ENCODE data around the gene GPR142. TPM values are rescaled to one million over a fixed set of nuclear protein-coding genes. Genes with fewer than 3 reads are reported as not detected.

The GPR142 gene
- total and polyA plus RNA-seq, 10 of the 15 experiments (the other 5 are each of a cell fraction or from before 2014, with no cell fraction given) = not detected

DNA sequence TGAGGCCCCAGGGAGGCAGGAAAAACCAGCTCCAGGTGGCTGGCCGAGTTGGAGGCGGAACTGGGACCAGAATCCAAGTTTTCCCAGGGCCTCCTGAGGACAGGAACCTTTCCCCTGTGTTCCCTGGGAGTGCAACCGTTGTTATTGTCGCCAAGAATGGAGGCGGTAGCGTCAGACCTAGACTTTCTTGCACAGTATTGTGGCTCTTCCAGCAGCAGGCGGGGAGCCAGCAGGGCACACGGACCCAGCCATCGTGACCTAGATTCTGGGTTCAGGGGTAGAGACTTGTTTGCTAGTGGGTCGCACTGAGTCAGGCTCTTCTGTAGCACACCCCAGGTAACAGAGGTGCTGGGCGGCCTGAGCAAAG is 41.9 kb upstream of the GPR142 start:
- DNase-seq (ENCODE audit: low read depth, low spot score) (no peak), ATAC-seq (no peak), FAIRE-seq (no peak)
- Histone ChIP-seq H3K4me3 (no peak overlapping the region), H3K79me2 (ENCODE audit: control insufficient read depth, insufficient read depth, low read length) (no peaks in the 10 kb centered on the region), H3K27me3 (replicated peaks in 1 of 2; ENCODE audit: control insufficient read depth in 2 of 2, insufficient read depth in 2 of 2, low read length in 1 of 2) (peaks cover 4 to 8% of the 10 kb centered on the region in 2 experiments; a peak in 3 of 4 replicates), H4K20me1 (ENCODE audit: control insufficient read depth, insufficient read depth) (no peaks in the 10 kb centered on the region), H3K9ac (ENCODE audit: control insufficient read depth, insufficient read depth, low read length) (no peak overlapping the region), H3K9me3 (replicated peaks; ENCODE audit: control insufficient read depth, insufficient read depth, low read length) (no peaks in the 10 kb centered on the region), H3K4me2 (ENCODE audit: control insufficient read depth, insufficient read depth) (no peak overlapping the region; the same call in 1 of the 2 replicates), H3K27ac (ENCODE audit: control insufficient read depth, insufficient read depth) (no peak overlapping the region), H3K4me1 (ENCODE audit: control insufficient read depth, insufficient read depth, low read length) (no peaks in the 10 kb centered on the region), H3K36me3 (ENCODE audit: control insufficient read depth in 2 of 2, insufficient read depth in 2 of 2, low read length in 1 of 2) (no peaks in the 10 kb centered on the region), H2AFZ (ENCODE audit: control insufficient read depth, low read depth, low read length) (no peak overlapping the region)
- 40% methylated on average over 11 of the region's 11 CpGs for WGBS (ENCODE audit: insufficient coverage, insufficient replicate concordance, low lambda C conversion rate, missing lambda C conversion rate)
- ChIA-PET CTCF (no interaction called here), SMC1A (ENCODE audit: uncharacterized antibody, unreplicated experiment) (no interaction called here), RAD21 (ENCODE audit: unreplicated experiment) (no interaction called here), POLR2A (no interaction called here)
- in situ Hi-C loops (cut with MboI) = no loop called here
- BruUV-seq (replicated peaks) = no TSS peak
- TF ChIP-seq CREB1 (IDR thresholded peaks at IDR 0.05; ENCODE audit: low read depth) (no peak), SMAD5 (IDR thresholded peaks at IDR 0.05; ENCODE audit: low read depth) (no peak), ZNF384 (IDR thresholded peaks at IDR 0.05; ENCODE audit: borderline replicate concordance, low read depth, low read length) (no peak), ZNF24 (IDR thresholded peaks at IDR 0.05) (no peak), SUZ12 (IDR thresholded peaks at IDR 0.05; ENCODE audit: unreplicated experiment) (no peak), ASH2L (IDR thresholded peaks at IDR 0.05; ENCODE audit: borderline replicate concordance, low read depth) (no peak), ETV6 (conservative IDR thresholded peaks at IDR 0.05 in 1 of 2, IDR thresholded peaks at IDR 0.05 in 1 of 2; ENCODE audit: borderline replicate concordance in 1 of 2, low read depth in 1 of 2) (no peak), SP1 (IDR thresholded peaks at IDR 0.05; ENCODE audit: low read depth, low read length) (no peak)
- TF ChIP-seq, protein P1, sequence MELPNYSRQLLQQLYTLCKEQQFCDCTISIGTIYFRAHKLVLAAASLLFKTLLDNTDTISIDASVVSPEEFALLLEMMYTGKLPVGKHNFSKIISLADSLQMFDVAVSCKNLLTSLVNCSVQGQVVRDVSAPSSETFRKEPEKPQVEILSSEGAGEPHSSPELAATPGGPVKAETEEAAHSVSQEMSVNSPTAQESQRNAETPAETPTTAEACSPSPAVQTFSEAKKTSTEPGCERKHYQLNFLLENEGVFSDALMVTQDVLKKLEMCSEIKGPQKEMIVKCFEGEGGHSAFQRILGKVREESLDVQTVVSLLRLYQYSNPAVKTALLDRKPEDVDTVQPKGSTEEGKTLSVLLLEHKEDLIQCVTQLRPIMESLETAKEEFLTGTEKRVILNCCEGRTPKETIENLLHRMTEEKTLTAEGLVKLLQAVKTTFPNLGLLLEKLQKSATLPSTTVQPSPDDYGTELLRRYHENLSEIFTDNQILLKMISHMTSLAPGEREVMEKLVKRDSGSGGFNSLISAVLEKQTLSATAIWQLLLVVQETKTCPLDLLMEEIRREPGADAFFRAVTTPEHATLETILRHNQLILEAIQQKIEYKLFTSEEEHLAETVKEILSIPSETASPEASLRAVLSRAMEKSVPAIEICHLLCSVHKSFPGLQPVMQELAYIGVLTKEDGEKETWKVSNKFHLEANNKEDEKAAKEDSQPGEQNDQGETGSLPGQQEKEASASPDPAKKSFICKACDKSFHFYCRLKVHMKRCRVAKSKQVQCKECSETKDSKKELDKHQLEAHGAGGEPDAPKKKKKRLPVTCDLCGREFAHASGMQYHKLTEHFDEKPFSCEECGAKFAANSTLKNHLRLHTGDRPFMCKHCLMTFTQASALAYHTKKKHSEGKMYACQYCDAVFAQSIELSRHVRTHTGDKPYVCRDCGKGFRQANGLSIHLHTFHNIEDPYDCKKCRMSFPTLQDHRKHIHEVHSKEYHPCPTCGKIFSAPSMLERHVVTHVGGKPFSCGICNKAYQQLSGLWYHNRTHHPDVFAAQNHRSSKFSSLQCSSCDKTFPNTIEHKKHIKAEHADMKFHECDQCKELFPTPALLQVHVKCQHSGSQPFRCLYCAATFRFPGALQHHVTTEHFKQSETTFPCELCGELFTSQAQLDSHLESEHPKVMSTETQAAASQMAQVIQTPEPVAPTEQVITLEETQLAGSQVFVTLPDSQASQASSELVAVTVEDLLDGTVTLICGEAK (IDR thresholded peaks at IDR 0.05; ENCODE audit: borderline replicate concordance) = no peak
- intact Hi-C loops (cut with micrococcal nuclease; ENCODE audit: unreplicated experiment) = no loop called here

Data from GM12878 (cell line).